Activated CD8-positive, alpha-beta memory T cell treated with anti-CD3 and anti-CD28 coated beads for 36 hours (primary cell): ENCODE measurements around the gene NOP10. TPM values are rescaled to one million over a fixed set of nuclear protein-coding genes. Genes with fewer than 3 reads are reported as not detected.
"Not testable (repeated sequence)": the region's sequence is repeated elsewhere in the genome, so short reads cannot be mapped to it uniquely, and the experiment has no call there.

Experiments used
- CTCF ChIA-PET: fragments of 350-600 bp; sonication (Branson Sonifier 250); formaldehyde crosslinking; loops from one replicate; lab custom pipeline; 2021; ENCODE audit warnings: antibody characterized with exemption; lab: Charles Lee
- POLR2A ChIA-PET: fragments of 350-600 bp; sonication (Branson Sonifier 250); formaldehyde crosslinking; loops from one replicate; lab custom pipeline; 2021; ENCODE audit warnings: antibody characterized with exemption; lab: Charles Lee
- total RNA-seq, 2 experiments: library from RNA; stranded (reverse); gene quantifications; one replicate each; pipeline ENCODE4 v1.2.3, GENCODE V29; 2021

NOP10 gene
- total RNA-seq = 100 to 1,000 TPM; 311 to 328 TPM

GRCh38 chr15:34342737-34343575 is at the start of gene NOP10, which contains the start of gene NUTM1:
TSS of gene NOP10 (minus strand) at chr15:34343136. CDS start at chr15:34343073, 63 bp downstream.
TSS of gene NUTM1 (plus strand) at chr15:34343315. CDS start at chr15:34343697, 382 bp downstream.
- ChIA-PET CTCF (interaction anchor here (1.0 to 2.4 kb wide), 5 partner anchors 9 to 133 kb away, joined by 3 to 23 read pairs (median 3); partner anchors contain the start of genes KATNBL1 and LPCAT4), POLR2A (interaction anchor here (0.6 to 1.5 kb wide), 3 partner anchors 9 to 503 kb away, joined by 4 read pairs; no protein-coding TSS in a partner anchor)

- POLR2A ChIA-PET, CTCF ChIA-PET: not testable (repeated sequence)
Observed at GRCh38 chr15:34389594-34390086, 46.7 kb upstream of the NOP10 start.

- POLR2A ChIA-PET, CTCF ChIA-PET: not testable (repeated sequence)
Observed at GRCh38 chr15:34381829-34382521, 39.0 kb upstream of the NOP10 start.

GRCh38 chr15:34380491-34380890 is 37.6 kb upstream of the NOP10 start:
- POLR2A ChIA-PET, CTCF ChIA-PET: not testable (repeated sequence)

- CTCF ChIA-PET = interaction anchor here (1.2 kb wide), 1 partner anchor 9 kb away, joined by 3 read pairs; no protein-coding TSS in a partner anchor
- POLR2A ChIA-PET = no interaction called here
Observed at GRCh38 chr15:34376856-34377255, 33.9 kb upstream of the NOP10 start.

- POLR2A ChIA-PET, CTCF ChIA-PET: not testable (repeated sequence)
Observed at GRCh38 chr15:34375541-34375940, 32.6 kb upstream of the NOP10 start.

- POLR2A ChIA-PET = no interaction called here
Observed at GRCh38 chr15:34374816-34375215, 31.9 kb upstream of the NOP10 start.

GRCh38 chr15:34373951-34374350 is 31.0 kb upstream of the NOP10 start:
- CTCF ChIA-PET = interaction anchor here (1.1 to 1.2 kb wide), 2 partner anchors 13 to 16 kb away, joined by 3 read pairs; no protein-coding TSS in a partner anchor
- POLR2A ChIA-PET = no interaction called here

More at GRCh38 chr15:34374816-34375215, 31.9 kb upstream of the NOP10 start:
- CTCF ChIA-PET = interaction anchor here (1.1 to 1.2 kb wide), 2 partner anchors 14 to 17 kb away, joined by 3 read pairs; no protein-coding TSS in a partner anchor

GRCh38 chr15:34370643-34371042 is 27.7 kb upstream of the NOP10 start:
- POLR2A ChIA-PET = no interaction called here
- CTCF ChIA-PET = no interaction called here

- POLR2A ChIA-PET = no interaction called here
- CTCF ChIA-PET = no interaction called here
Observed at GRCh38 chr15:34370129-34370528, 27.2 kb upstream of the NOP10 start.

- ChIA-PET CTCF (interaction anchor here (0.6 to 3.5 kb wide), 16 partner anchors 9 to 310 kb away, joined by 3 to 23 read pairs (median 4); partner anchors contain the start of genes KATNBL1, NOP10, NUTM1 and SLC12A6), POLR2A (interaction anchor here (0.6 to 2.0 kb wide), 4 partner anchors 29 to 259 kb away, joined by 4 to 15 read pairs (median 4); partner anchors contain the start of genes GOLGA8B and SLC12A6)
Observed at GRCh38 chr15:34367101-34368081, 24.5 kb upstream of the NOP10 start, which contains the start of gene LPCAT4. TSS of gene LPCAT4 (minus strand) at chr15:34367196. CDS start at chr15:34367100, 96 bp downstream.

GRCh38 chr15:34366271-34367065 is 23.5 kb upstream of the NOP10 start:
- CTCF ChIA-PET = interaction anchor here (0.6 to 3.5 kb wide), 10 partner anchors 8 to 149 kb away, joined by 3 to 23 read pairs (median 5); partner anchors contain the start of genes NOP10, NUTM1 and SLC12A6
- POLR2A ChIA-PET = interaction anchor here (0.6 to 2.0 kb wide), 6 partner anchors 24 to 258 kb away, joined by 3 to 15 read pairs (median 4); partner anchors contain the start of genes GOLGA8A, GOLGA8B, NOP10 and NUTM1

- CTCF ChIA-PET = interaction anchor here (0.9 to 3.5 kb wide), 5 partner anchors 8 to 150 kb away, joined by 3 to 23 read pairs (median 5); partner anchors contain the start of genes NOP10, NUTM1 and SLC12A6
- POLR2A ChIA-PET = interaction anchor here (0.6 to 1.3 kb wide), 3 partner anchors 23 to 145 kb away, joined by 3 to 6 read pairs (median 4); partner anchors contain the start of genes GOLGA8A, NOP10 and NUTM1
Observed at GRCh38 chr15:34365836-34366235, 22.9 kb upstream of the NOP10 start.

GRCh38 chr15:34365091-34365825 is 22.3 kb upstream of the NOP10 start:
- ChIA-PET CTCF (interaction anchor here (1.5 to 3.5 kb wide), 2 partner anchors 22 to 27 kb away, joined by 5 to 23 read pairs; partner anchors contain the start of genes NOP10, NUTM1 and SLC12A6), POLR2A (interaction anchor here (0.5 to 1.3 kb wide), 2 partner anchors 22 to 35 kb away, joined by 3 to 4 read pairs; partner anchors contain the start of genes NOP10 and NUTM1)

- ChIA-PET CTCF (no interaction called here), POLR2A (no interaction called here)
Observed at GRCh38 chr15:34364041-34364440, 21.1 kb upstream of the NOP10 start.
